ENCODE measurements around the gene AGO4. TPM values are rescaled to one million over a fixed set of nuclear protein-coding genes. Genes with fewer than 3 reads are reported as not detected.
"Not testable (repeated sequence)": the region's sequence is repeated elsewhere in the genome, so short reads cannot be mapped to it uniquely, and the experiment has no call there.

Gene AGO4
- polyA plus RNA-seq, 2 of the 4 experiments (the other 2 are of a cell fraction): 3.1 to 4.7 TPM

- ChIA-PET CTCF (interaction anchor here (1.0 kb wide), 1 partner anchor 22 kb away, joined by 3 read pairs; no protein-coding TSS in a partner anchor), POLR2A (no interaction called here)
- 53% methylated on average over 5 of the region's 5 CpGs for WGBS (ENCODE audit: missing lambda C conversion rate)
- Histone ChIP-seq H3K4me1 (no peaks in the 10 kb centered on the region), H3K27ac (no peak overlapping the region), H3K9me3 (no peaks in the 10 kb centered on the region), H3K4me3 (no peak overlapping the region), H3K4me2 (no peak overlapping the region)
- ATAC-seq: no peak
- no peak for FAIRE-seq
- no peak for DNase-seq (ENCODE audit: low read depth in 1 of 2, low spot score in 1 of 2)
- TF ChIP-seq ELK1 (IDR thresholded peaks at IDR 0.05; ENCODE audit: low read depth, low read length) (no peak), POLR2A (IDR thresholded peaks at IDR 0.05; ENCODE audit: low read length) (no peak), JUNB (IDR thresholded peaks at IDR 0.05) (no peak), FOSB (CRISPR knock-in tag; IDR thresholded peaks at IDR 0.05) (no peak), CBX8 (IDR thresholded peaks at IDR 0.05) (no peak), CEBPB (IDR thresholded peaks at IDR 0.05) (no peak), MAFK (IDR thresholded peaks at IDR 0.05; ENCODE audit: partially characterized antibody) (no peak), EHF (CRISPR knock-in tag; IDR thresholded peaks at IDR 0.05) (no peak)
These were observed 10.4 kb upstream of the AGO4 start for GRCh38 chr1:35797380-35797779.

GRCh38 chr1:35798019-35798418 is 9.8 kb upstream of the AGO4 start:
- H3K4me3 ChIP-seq; H3K4me1 ChIP-seq; POLR2A ChIA-PET; ATAC-seq; DNase-seq (ENCODE audit: low read depth in 1 of 2, low spot score in 1 of 2); H3K9me3 ChIP-seq; H3K27ac ChIP-seq; FAIRE-seq; H3K4me2 ChIP-seq: not testable (repeated sequence)
- CTCF ChIA-PET: interaction anchor here (0.6 to 1.0 kb wide), 2 partner anchors 23 to 125 kb away, joined by 3 read pairs; no protein-coding TSS in a partner anchor
- 72% methylated on average over 2 of the region's 2 CpGs for WGBS (ENCODE audit: missing lambda C conversion rate)

- POLR2A ChIA-PET: not testable (repeated sequence)
- CTCF ChIA-PET: interaction anchor here (0.7 kb wide), 1 partner anchor 82 kb away, joined by 4 read pairs; no protein-coding TSS in a partner anchor
These were observed 7.5 kb upstream of the AGO4 start for GRCh38 chr1:35800167-35800887.

GRCh38 chr1:35808450-35809113 is 766 bp downstream of the AGO4 start:
- Histone ChIP-seq H3K9me3 (no peaks in the 10 kb centered on the region), H3K4me3 (peak overlapping the region; percentile 98), H3K4me2 (peak overlapping the region; percentile 94), H3K27ac (peak overlapping the region; percentile 96 to 99), H3K4me1 (peaks cover 14% of the 10 kb centered on the region)
- ATAC-seq (peak; percentile 60 to 74), FAIRE-seq (no peak), DNase-seq (ENCODE audit: low read depth in 1 of 2, low spot score in 1 of 2) (peak; percentile 8 to 14)
- TF ChIP-seq PHF8 (IDR thresholded peaks at IDR 0.05; ENCODE audit: borderline replicate concordance, low read depth): peak; percentile 50; the same call in 1 of the 2 replicates
- TF ChIP-seq JUN (IDR thresholded peaks at IDR 0.05): 0 out of 5 replicates have a peak, but pooled peaks of 1 of the 2 experiments have one; percentile 20
- TF ChIP-seq KDM5A (IDR thresholded peaks at IDR 0.05): no peak
- no peak for TF ChIP-seq CEBPB (IDR thresholded peaks at IDR 0.05)
- 0% methylated on average over 8 of the region's 49 CpGs for WGBS (ENCODE audit: missing lambda C conversion rate)
- POLR2A ChIA-PET: no interaction called here
- CTCF ChIA-PET: interaction anchor here (0.6 kb wide), 1 partner anchor 13 kb away, joined by 3 read pairs; no protein-coding TSS in a partner anchor

More at GRCh38 chr1:35800167-35800887, 7.5 kb upstream of the AGO4 start:
- H3K4me1 ChIP-seq; H3K4me3 ChIP-seq; H3K27ac ChIP-seq; FAIRE-seq; ATAC-seq; DNase-seq (ENCODE audit: low read depth in 1 of 2, low spot score in 1 of 2); H3K9me3 ChIP-seq; H3K4me2 ChIP-seq: not testable (repeated sequence)
- 75% methylated on average over 11 of the region's 11 CpGs for WGBS (ENCODE audit: missing lambda C conversion rate)

Data from A549 (cell line).